Epithelial cell of prostate (primary cell): ENCODE measurements around the gene SLC31A1.
A peak's percentile ranks its signal among the peaks of the same experiment; 100 is the strongest.
"Not testable (repeated sequence)": the region's sequence is repeated elsewhere in the genome, so short reads cannot be mapped to it uniquely, and the experiment has no call there.

Experiments used
- DNase-seq: peaks from one replicate; pipeline ENCODE4 v3.0.0-alpha.2; 2011; ENCODE audit warnings: low read depth, low spot score
- H3K27ac ChIP-seq: fragments of 450-650 bp; 2 replicates; pipeline ENCODE4 v1.5.1; 2017; ENCODE audit warnings: mild to moderate bottlenecking

Gene SLC31A1

GRCh38 chr9:113257863-113258262, 36.5 kb downstream of the SLC31A1 start:
- DNase-seq: no peak
- H3K27ac ChIP-seq: no peak overlapping the region

DNA sequence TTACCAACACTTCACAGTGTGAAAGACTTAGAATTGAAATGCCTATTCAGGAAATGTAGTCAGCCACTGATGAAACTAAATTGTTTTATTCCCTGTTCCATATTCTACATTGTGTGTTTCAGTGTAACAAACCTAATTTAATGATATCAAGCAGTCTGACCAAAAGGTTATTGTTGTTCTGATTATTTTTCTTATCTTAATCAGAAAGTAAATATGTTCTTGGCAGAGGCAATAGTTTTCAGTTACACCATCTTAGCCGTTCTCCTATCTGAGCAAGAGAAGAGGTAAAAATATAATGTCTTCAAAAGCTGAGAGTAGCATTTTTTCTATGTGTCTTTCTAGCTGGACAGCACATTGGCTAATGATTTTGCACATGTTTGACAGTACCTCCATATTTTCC, 36.9 kb downstream of the SLC31A1 start:
- no peak for DNase-seq
- no peak overlapping the region for H3K27ac ChIP-seq

DNA sequence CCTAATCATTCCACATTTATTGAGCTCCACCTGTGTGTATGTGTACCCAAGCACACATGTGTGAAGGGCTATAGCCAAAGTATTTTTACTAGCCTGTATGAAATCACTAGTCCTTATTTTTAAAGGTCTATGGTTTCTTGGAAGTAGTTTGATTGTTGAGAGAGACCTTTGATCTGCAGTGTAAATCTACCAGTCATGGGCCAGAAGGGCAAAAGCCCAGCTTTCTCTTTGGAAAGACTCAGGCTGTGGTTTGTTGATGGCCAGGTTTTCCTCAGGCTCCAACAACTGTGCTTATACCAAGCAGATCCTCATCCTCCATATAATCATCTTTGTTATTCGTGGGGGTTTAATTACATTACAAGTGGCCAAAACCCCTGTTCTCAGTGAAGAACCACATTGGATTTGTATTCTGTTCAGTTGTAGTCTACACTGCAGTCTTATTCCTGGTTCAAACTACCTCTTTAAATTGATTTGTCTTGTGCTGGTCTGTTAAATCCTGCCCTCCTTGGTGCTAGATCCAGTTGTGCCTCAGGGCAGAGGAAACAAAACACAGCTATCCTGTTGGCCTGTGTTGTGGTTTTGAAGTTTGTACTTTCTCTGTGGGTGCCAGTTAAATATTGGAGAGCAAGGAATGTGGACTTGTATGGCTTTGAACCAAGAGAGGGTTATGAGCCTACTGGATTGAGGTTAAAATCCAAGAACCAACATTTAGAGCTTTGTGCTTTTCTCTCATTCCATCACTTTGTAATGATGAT, 40.8 kb downstream of the SLC31A1 start:
- DNase-seq: no peak
- no peak overlapping the region for H3K27ac ChIP-seq

DNA sequence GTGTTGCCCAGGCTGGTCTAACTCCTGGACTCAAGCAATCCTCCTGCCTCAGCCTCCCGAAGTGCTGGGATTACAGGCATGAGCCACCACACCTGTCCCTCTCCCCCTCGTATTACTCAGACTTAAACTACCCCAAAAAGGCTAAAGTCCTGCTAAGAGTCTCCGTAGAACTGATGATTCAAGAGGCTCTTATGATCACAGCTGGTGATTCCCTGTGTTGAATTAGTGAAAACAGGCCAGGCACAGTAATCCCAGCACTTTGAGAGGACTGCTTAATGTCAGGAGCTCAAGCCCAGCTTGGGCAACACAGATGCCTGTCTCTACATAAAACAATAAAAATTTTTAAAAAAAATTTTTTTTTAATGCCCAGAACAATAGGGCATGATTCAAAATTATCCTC, 44.8 kb downstream of the SLC31A1 start:
- H3K27ac ChIP-seq: no peak overlapping the region
- DNase-seq: no peak

DNA sequence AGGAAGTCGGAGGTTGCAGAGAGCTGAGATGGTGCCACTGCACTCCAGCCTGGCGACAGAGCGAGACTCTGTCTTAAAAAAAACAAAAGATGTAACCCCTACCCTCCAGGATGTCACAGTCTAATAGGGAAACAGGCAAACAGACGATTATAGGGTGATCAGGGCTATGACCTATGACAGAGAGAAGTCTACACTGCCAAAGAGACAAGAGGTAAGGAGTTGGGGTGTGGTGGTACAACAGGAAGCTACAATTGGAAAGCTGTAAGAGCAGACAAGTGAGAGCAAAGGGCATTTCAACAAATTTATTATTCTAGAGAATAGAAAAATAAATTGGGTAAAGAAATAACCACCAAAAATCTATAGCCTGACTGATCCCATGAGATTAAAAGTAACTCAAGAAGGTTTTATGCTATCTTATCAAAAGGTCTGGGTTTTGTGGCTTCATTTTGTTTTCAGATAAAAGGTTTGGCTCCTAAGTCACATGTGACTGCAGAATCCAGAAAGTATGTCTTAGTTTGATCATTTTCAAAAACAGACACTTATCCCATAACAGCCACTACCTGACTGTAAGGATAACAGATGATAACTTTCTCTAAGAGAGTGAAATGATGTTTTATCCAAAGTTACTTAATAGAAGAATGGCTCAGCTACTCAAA, 46.7 kb downstream of the SLC31A1 start:
- H3K27ac ChIP-seq: no peak overlapping the region
- DNase-seq: no peak

DNA sequence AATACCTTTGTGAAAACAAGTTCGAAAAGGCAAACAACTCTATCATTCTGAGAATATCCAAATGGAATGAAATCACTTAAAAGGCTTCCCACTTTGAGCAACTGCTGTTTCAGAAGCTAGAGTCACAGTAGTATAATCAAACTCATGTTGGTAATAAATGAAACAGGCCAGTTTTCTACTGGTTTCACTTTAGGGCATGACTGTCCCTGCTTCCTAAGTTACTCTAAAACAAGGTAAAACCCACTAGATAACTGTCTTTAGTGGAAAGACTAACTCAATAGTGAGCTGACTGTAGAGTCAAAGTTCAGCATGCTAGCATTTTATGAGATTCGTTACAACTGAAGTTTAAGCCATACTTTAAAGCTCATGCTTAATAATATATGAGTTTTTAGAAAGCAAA, 48.0 kb downstream of the SLC31A1 start:
- no peak overlapping the region for H3K27ac ChIP-seq
- DNase-seq: no peak

DNA sequence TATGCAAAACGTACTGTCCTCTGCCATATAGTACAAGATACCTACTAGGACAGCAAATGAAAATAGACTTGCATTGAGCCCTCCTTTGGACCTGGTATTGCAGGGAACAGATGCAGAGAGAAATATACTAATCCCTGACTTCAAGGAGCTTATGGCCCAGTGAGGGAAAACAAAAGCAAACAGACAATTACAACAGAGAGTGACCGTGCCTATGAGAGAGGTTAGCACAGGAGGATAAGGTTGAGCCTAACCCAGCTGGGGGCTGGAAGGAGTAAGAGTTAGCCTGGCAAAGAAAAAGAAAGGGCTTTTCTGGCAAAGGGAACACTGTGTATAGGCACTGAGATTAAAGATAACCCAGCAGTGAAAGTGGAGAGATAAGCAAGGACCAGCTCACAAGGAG, 48.5 kb downstream of the SLC31A1 start:
- no peak overlapping the region for H3K27ac ChIP-seq
- no peak for DNase-seq

GRCh38 chr9:113274474-113275156, 53.3 kb downstream of the SLC31A1 start:
- no peak for DNase-seq
- peak overlapping the region; percentile 74 for H3K27ac ChIP-seq

DNA sequence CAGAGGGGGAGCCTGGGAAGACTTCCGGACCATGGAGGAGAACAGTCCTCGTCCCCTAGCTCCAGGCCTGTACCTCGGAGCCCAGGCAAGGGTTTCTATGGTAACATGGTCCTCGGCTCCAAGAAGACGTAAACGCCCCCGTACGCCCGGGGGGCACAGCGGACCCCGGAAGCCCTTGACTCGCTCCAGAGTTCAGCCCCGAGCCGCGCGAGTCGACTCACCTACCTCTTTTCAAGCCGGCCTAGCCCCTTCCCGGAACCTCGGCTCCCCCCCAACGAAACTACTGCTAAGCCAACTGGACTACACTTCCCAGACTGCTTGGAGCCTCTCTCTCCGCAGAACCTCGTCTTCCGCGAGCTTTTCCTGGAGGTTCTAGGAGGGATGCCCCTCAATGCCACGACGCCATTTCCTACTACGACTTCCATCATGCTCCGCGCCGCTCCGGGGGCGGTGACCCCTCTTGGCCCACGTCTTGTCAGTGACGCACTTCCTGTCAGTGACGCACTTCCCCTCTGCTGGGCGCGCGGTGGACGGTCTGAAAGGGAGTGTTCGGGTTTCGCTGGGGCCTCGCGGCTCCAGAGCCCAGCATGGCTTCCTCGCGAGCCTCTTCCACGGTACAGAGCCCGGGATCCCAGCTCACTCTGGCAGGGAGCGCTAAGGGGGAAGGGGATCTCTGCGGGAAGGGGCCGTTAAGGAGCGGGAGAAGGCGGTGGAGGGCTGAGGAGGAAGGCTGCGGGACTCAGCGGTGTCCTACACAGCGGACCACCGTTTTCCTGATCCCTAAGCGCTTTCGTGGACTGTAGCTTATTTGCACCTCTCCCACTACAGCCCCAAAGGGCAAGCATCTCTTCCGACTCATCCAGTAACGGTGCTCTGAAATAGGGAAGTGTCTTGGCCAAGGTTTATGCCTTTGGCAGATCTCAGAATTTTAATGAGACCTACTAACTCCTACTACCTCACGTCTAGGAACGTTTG, 54.1 kb downstream of the SLC31A1 start, which contains the start of the genes CDC26 and PRPF4:
CDC26 (minus strand) TSS at position 416 of the 975 bp plus-strand sequence. CDS start 3,065 bp downstream, outside the sequence.
PRPF4 (plus strand) TSS at position 502 of the 975 bp plus-strand sequence; CDS start at position 588, 86 bp downstream.
- peak; percentile 92 for DNase-seq
- peak within 1 kb of the TSS; percentile 74 for H3K27ac ChIP-seq

GRCh38 chr9:113278840-113279239, 57.5 kb downstream of the SLC31A1 start:
- DNase-seq: no peak
- H3K27ac ChIP-seq: no peak overlapping the region

DNA sequence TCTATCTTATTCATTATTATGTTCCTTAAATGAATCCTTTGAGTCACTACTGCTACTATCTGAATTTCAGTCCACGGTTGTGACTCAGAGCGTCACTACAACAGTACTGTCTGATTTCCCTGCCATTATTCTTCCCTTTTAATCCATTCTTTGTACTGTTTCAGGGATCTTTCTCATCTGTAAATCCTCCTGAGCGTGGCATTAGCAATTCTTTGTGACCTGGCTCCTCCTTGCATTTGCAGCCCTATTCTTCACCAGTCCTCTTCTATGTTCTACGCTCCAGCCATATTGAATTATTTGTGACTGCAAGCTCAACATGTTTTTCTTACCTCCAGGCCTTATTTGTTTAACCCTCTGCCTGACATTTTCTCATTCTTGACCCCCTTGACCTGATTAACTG, 60.0 kb downstream of the SLC31A1 start:
- no peak for DNase-seq
- H3K27ac ChIP-seq: no peak overlapping the region

DNA sequence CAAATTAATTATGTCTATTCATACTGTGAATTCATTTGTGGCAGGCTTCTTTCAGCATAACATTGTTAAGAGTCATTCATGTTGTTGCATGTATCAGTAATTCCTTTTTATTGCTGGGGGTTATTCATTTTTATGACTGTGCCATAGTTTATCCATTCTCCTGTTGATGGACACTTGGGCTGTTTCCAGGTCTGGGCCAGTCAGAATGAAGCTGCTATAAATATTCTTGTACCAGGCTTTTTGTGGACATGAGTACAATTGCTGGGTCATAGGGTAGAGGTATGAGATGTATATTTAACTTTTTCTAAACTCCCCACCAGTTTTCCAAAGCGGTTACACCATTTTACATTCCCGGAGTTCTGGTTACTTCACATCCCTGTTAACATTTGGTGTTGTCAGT, 67.7 kb downstream of the SLC31A1 start:
- H3K27ac ChIP-seq: no peak overlapping the region
- DNase-seq: peak; percentile 26

DNA sequence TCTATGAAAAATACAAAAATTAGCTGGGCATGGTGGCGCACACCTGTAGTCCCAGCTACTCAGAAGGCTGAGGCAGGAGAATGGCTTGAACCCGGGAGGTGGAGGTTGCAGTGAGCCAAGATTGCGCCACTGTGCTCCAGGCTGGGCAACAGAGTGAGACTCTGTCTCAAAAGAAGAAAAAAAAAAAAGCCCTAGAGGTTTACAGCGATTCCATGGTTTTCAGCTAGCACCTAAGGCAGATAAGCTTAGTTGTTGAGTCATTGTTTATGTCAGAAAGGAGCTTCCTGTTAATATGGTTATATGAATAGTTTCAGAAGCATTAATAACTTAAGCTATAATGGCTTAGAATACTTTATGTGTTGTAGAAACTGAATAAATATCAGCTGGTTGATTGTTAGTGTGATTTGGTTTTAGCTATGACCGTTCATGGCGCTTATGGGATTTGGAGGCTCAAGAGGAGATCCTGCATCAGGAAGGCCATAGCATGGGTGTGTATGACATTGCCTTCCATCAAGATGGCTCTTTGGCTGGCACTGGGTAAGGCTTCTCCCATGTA, 68.8 kb downstream of the SLC31A1 start:
- DNase-seq: no peak

DNA sequence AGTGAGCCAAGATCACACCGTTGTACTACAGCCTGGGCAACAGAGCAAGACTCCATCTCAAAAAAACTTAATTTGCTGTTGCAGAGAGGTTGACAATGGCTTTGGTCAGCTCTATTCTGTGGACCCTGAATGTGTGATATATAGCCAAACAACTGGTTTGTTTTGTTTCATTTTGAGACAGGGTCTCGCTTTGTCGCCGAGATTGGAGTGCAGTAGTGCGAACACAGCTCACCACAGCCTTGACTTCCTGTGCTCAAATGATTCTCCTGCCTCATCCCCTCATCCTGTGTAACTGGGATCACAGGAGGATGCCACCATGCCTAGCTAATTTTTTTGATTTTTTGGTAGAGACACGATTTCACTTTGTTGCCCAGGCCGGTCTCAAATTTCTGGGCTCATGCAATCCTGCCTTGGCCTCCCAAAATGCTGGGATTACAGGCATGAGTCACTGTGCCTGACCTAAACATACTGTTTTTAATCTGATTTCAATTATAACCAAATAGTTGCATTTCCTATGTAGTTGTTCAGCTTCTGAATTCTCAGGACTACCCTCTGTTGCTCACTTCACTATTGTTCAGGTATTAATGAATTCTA, 72.0 kb downstream of the SLC31A1 start:
- no peak for DNase-seq
- H3K27ac ChIP-seq: no peak overlapping the region

More for the DNA sequence above, 68.8 kb downstream of the SLC31A1 start:
- H3K27ac ChIP-seq: no peak overlapping the region

DNA sequence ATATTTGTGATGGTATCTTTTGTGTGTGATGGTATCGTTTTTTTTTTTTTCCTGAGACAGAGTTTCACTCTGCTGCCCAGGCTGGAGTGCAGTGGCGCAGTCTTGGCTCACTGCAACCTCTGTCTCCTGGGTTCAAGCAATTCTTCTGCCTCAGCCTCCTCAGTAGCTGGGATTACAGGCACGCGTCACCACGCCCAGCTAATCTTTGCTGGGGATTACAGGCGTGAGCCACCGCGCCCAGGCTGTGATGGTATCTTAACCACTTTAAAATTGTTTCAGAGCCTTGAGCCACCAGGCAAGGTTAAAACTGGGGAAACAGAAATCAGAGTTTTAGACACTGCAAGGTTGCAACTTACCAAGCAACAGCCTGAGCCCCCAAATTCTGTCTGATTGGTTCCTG, 74.9 kb downstream of the SLC31A1 start:
- not testable (repeated sequence) for H3K27ac ChIP-seq, DNase-seq

- H3K27ac ChIP-seq: no peak overlapping the region
- DNase-seq: no peak
Observed at GRCh38 chr9:113296796-113297558, 75.6 kb downstream of the SLC31A1 start.

DNA sequence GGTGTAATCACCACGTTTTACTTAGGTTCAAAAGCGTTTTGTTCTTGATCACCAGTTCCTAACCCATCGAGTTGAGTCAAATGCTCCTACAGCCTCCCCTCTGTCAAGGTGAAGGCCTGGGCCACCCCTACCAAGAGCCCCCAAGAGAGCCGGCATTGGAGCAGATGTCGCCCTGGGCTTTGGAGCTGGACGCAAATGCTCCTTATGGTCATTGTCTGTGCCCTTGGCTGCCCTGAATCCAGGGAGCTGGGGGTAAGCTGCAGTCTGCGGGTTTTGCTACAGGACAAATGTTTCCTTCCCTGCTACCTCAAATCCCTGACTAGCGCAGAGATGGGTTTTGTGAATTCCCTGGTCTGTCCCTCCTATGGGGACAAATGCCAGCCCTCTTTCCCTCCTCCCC, 77.0 kb downstream of the SLC31A1 start:
- no peak overlapping the region for H3K27ac ChIP-seq
- no peak for DNase-seq

DNA sequence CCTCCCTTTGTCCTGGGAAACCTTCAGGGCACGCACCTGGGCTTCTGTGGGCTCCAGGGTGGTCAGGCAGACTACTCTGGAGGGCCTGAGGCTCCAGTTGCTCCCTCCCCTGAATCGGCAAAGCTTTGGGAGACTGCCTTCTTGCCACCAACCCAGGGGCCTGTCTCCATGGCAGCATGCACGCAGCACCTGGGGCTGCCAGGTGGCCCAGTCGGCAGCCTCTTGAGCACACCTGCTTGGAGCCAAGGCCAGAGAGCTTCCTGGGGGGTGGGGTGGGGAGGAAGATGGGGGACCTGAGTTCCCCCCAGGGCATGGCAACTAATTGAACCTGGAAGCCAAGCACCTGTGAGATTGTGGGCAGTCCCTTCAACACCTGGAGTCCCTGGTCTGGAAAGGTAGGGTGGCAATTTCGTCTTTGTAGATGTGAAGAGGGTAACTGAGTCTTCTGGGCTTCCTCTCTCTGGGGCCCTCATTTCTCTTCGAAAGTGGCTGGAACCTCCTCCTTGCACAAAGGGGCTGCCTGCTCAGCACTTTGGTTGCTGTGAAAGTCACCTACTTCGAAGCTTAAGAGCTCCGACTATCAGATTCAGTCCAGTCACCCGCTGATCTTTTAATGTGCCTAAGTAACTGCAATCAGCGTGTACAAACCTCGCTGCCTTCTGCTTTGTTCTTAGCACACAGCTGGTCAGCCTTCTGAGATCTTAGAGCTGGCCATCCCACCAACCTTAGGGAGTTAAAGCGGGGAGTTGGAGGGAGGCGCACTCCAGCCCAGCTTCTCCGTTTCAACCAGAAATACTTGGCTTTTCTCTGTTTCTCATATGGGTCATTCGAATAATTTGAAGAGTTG, 77.8 kb downstream of the SLC31A1 start:
- no peak overlapping the region for H3K27ac ChIP-seq
- no peak for DNase-seq
